ENCODE results near the gene RGS7BP. TPM values are rescaled to one million over a fixed set of nuclear protein-coding genes. Genes with fewer than 3 reads are reported as not detected.

Gene RGS7BP
- total RNA-seq, 4 donors from 2014 or later, result 0.33 to 3.4 (median 2.7) TPM

GRCh38 chr5:64632251-64632650 lies 126.4 kb downstream of the RGS7BP start:
- no peak overlapping the region for H3K27ac ChIP-seq
- no peaks in the 10 kb centered on the region for H3K9me3 ChIP-seq
- no peak overlapping the region for H3K4me3 ChIP-seq (replicated peaks in 1 of 3)
- intact Hi-C loops (cut with DNase I), result loop anchor here (5.0 kb wide), 1 partner anchor 155 kb away; no protein-coding TSS in a partner anchor
- DNase-seq, result peak; percentile 4 to 8
- H3K4me1 ChIP-seq, result no peaks in the 10 kb centered on the region
- H3K36me3 ChIP-seq, result no peaks in the 10 kb centered on the region
- H3K27me3 ChIP-seq, result no peaks in the 10 kb centered on the region
- 24 to 30% methylated on average over 3 of the region's 3 CpGs for WGBS, 2 donors
- no peak for TF ChIP-seq POLR2A (IDR thresholded peaks at IDR 0.05)
- TF ChIP-seq CTCF (IDR thresholded peaks at IDR 0.05), result no peak

- no peaks in the 10 kb centered on the region for H3K36me3 ChIP-seq
- no peaks in the 10 kb centered on the region for H3K4me1 ChIP-seq
- no peak overlapping the region for H3K27ac ChIP-seq
- DNase-seq, result no peak
- 0 to 2% methylated on average over 1 of the region's 1 CpG for WGBS, 2 donors
- intact Hi-C loops (cut with DNase I), result loop anchor here (5.0 kb wide), 1 partner anchor 152 kb away; no protein-coding TSS in a partner anchor
- no peak overlapping the region for H3K4me3 ChIP-seq (replicated peaks in 1 of 3)
- no peaks in the 10 kb centered on the region for H3K27me3 ChIP-seq
- no peaks in the 10 kb centered on the region for H3K9me3 ChIP-seq
- TF ChIP-seq CTCF (IDR thresholded peaks at IDR 0.05) (peak in 5 of 6 experiments; percentile 60 to 80 (median 68)), POLR2A (IDR thresholded peaks at IDR 0.05) (no peak)
These were observed 129.3 kb downstream of the RGS7BP start for GRCh38 chr5:64634997-64635686.

- H3K4me3 ChIP-seq (replicated peaks in 1 of 3), result no peak overlapping the region
- no peak overlapping the region for H3K27ac ChIP-seq
- WGBS, 2 donors, result 61 to 69% methylated on average over 9 of the region's 9 CpGs
- no peak for DNase-seq
- no peaks in the 10 kb centered on the region for H3K9me3 ChIP-seq
- H3K36me3 ChIP-seq, result no peaks in the 10 kb centered on the region
- intact Hi-C loops (cut with DNase I), result no loop called here
- no peaks in the 10 kb centered on the region for H3K4me1 ChIP-seq
- TF ChIP-seq POLR2A (IDR thresholded peaks at IDR 0.05) (no peak), CTCF (IDR thresholded peaks at IDR 0.05) (no peak)
- H3K27me3 ChIP-seq, result no peaks in the 10 kb centered on the region
These were observed 131.3 kb downstream of the RGS7BP start for GRCh38 chr5:64637144-64637543.

GRCh38 chr5:64637837-64638443 lies 132.1 kb downstream of the RGS7BP start:
- DNase-seq, result no peak
- H3K9me3 ChIP-seq, result no peaks in the 10 kb centered on the region
- no peak for TF ChIP-seq CTCF (IDR thresholded peaks at IDR 0.05)
- TF ChIP-seq POLR2A (IDR thresholded peaks at IDR 0.05), result no peak
- H3K4me3 ChIP-seq (replicated peaks in 1 of 3), result no peak overlapping the region
- intact Hi-C loops (cut with DNase I), result no loop called here
- no peak overlapping the region for H3K27ac ChIP-seq
- no peaks in the 10 kb centered on the region for H3K27me3 ChIP-seq
- no peaks in the 10 kb centered on the region for H3K4me1 ChIP-seq
- WGBS, 2 donors, result 53 to 57% methylated on average over 10 of the region's 10 CpGs
- no peaks in the 10 kb centered on the region for H3K36me3 ChIP-seq

- DNase-seq, result no peak
- intact Hi-C loops (cut with DNase I), result no loop called here
- Histone ChIP-seq H3K4me3 (replicated peaks in 1 of 3) (no peak overlapping the region), H3K27me3 (no peaks in the 10 kb centered on the region), H3K9me3 (no peaks in the 10 kb centered on the region), H3K4me1 (no peaks in the 10 kb centered on the region), H3K27ac (no peak overlapping the region), H3K36me3 (no peaks in the 10 kb centered on the region)
- TF ChIP-seq POLR2A (IDR thresholded peaks at IDR 0.05) (no peak), CTCF (IDR thresholded peaks at IDR 0.05) (no peak)
These were observed 139.0 kb downstream of the RGS7BP start for GRCh38 chr5:64644831-64645230.
